IMR-90 (cell line): Measurements from ENCODE around the gene ZNF43. TPM values are rescaled to one million over a fixed set of nuclear protein-coding genes. Genes with fewer than 3 reads are reported as not detected.

Experiments used
- ATAC-seq: fragments of 200-7000 bp; cut with Tn5 transposase; 2 replicates; pipeline ENCODE4 v1.9.1; 2020; ENCODE audit warnings: low read depth, mild to moderate bottlenecking, moderate library complexity
- BruUV-seq: library from RNA; stranded (reverse); fragments of 400-500 nt; replicated peaks from 2 replicates; lab custom pipeline; 2021; lab: Mats Ljungman, UMichigan
- CTCF ChIA-PET: fragments of 300-600 bp; formaldehyde crosslinking; extraction: SDS; loops from one replicate; lab custom pipeline; 2021; ENCODE audit warnings: antibody characterized with exemption; lab: Yijun Ruan, JAX
- POLR2A ChIA-PET: fragments of 300-600 bp; sonication (Branson Sonifier 250); formaldehyde crosslinking; loops from one replicate; lab custom pipeline; 2022; ENCODE audit warnings: antibody characterized with exemption; ENCODE audit not compliant: unreplicated experiment; lab: Charles Lee
- DNase-seq: peaks from one replicate; pipeline ENCODE4 v3.0.0; 2013
- H2AFZ ChIP-seq: replicated peaks from 2 replicates; pipeline ENCODE3; 2013; ENCODE audit warnings: low read length, mild to moderate bottlenecking; ENCODE audit not compliant: poor library complexity
- H2AK5ac ChIP-seq: 2 replicates; pipeline ENCODE4 v1.6.1; 2013; ENCODE audit warnings: low read depth, low read length, inconsistent platforms
- H2AK9ac ChIP-seq: replicated peaks from 2 replicates; pipeline ENCODE3; 2013; ENCODE audit warnings: mild to moderate bottlenecking, low read depth, low read length, moderate library complexity; ENCODE audit not compliant: poor library complexity
- H2BK120ac ChIP-seq: 2 replicates; pipeline ENCODE4 v1.6.1; 2013; ENCODE audit warnings: low read depth, low read length, inconsistent platforms
- H2BK15ac ChIP-seq: 3 replicates; pipeline ENCODE4 v1.6.1; 2013; ENCODE audit warnings: low read depth, low read length, inconsistent platforms
- H2BK20ac ChIP-seq: 2 replicates; pipeline ENCODE4 v1.6.1; 2013; ENCODE audit warnings: low read depth, mild to moderate bottlenecking, inconsistent platforms, low read length, moderate library complexity
- H2BK5ac ChIP-seq: 2 replicates; pipeline ENCODE4 v1.6.1; 2013; ENCODE audit warnings: mild to moderate bottlenecking, low read depth, low read length, inconsistent platforms; ENCODE audit not compliant: poor library complexity, severe bottlenecking
- H3K14ac ChIP-seq: replicated peaks from 2 replicates; pipeline ENCODE4 v1.6.1; 2013; ENCODE audit warnings: low read depth, low read length, inconsistent platforms
- H3K18ac ChIP-seq: 2 replicates; pipeline ENCODE4 v1.6.1; 2013; ENCODE audit warnings: low read depth, low read length, control low read depth
- H3K23ac ChIP-seq: 2 replicates; pipeline ENCODE4 v1.6.1; 2013; ENCODE audit warnings: low read depth, low read length, inconsistent platforms
- H3K27ac ChIP-seq: 2 replicates; pipeline ENCODE4 v1.5.1; 2013; ENCODE audit warnings: mild to moderate bottlenecking, control low read depth, low read length; ENCODE audit not compliant: insufficient read depth
- H3K27me3 ChIP-seq: 2 replicates; pipeline ENCODE4 v1.6.1; 2013; ENCODE audit warnings: low read length; ENCODE audit not compliant: control insufficient read depth, insufficient read depth
- H3K36me3 ChIP-seq: 2 replicates; pipeline ENCODE4 v1.6.1; 2013; ENCODE audit warnings: low read length, mixed read lengths; ENCODE audit not compliant: control insufficient read depth, insufficient read depth
- H3K4ac ChIP-seq: 2 replicates; pipeline ENCODE4 v1.6.1; 2013; ENCODE audit warnings: low read depth, low read length, inconsistent platforms
- H3K4me1 ChIP-seq: 2 replicates; pipeline ENCODE4 v1.6.1; 2013; ENCODE audit warnings: low read length, mixed read lengths; ENCODE audit not compliant: control insufficient read depth, insufficient read depth
- H3K4me2 ChIP-seq: 2 replicates; pipeline ENCODE4 v1.6.1; 2013; ENCODE audit warnings: low read depth, mild to moderate bottlenecking, control low read depth, low read length, moderate library complexity
- H3K4me3 ChIP-seq: 2 replicates; pipeline ENCODE4 v1.5.1; 2013; ENCODE audit warnings: low read depth, mild to moderate bottlenecking, control low read depth, low read length, moderate library complexity; ENCODE audit not compliant: insufficient read depth
- H3K56ac ChIP-seq: 2 replicates; pipeline ENCODE4 v1.6.1; 2013; ENCODE audit warnings: low read length, inconsistent platforms; ENCODE audit not compliant: insufficient read depth; ENCODE audit errors: extremely low read depth
- H3K79me1 ChIP-seq, 2 experiments: 2 replicates each; pipeline ENCODE4 v1.6.1; 2013; ENCODE audit warnings: low read length in 2 of 2, inconsistent platforms in 1 of 2, low read depth in 1 of 2
- H3K9ac ChIP-seq: 2 replicates; pipeline ENCODE4 v1.6.1; 2013; ENCODE audit warnings: low read depth, low read length, control low read depth
- H3K9me1 ChIP-seq: 2 replicates; pipeline ENCODE4 v1.6.1; 2013; ENCODE audit warnings: low read length, inconsistent platforms; ENCODE audit not compliant: insufficient read depth
- H3K9me3 ChIP-seq: 2 replicates; pipeline ENCODE4 v1.6.1; 2013; ENCODE audit warnings: low read length; ENCODE audit not compliant: control insufficient read depth, insufficient read depth
- H4K20me1 ChIP-seq: 2 replicates; pipeline ENCODE4 v1.6.1; 2013; ENCODE audit warnings: low read length, inconsistent platforms; ENCODE audit not compliant: insufficient read depth
- H4K5ac ChIP-seq: 2 replicates; pipeline ENCODE4 v1.6.1; 2013; ENCODE audit warnings: mild to moderate bottlenecking, low read depth, low read length, control low read depth
- H4K8ac ChIP-seq, 2 experiments: 2 replicates each; pipeline ENCODE4 v1.6.1; 2013; ENCODE audit warnings: low read depth in 2 of 2, low read length in 2 of 2, control low read depth in 1 of 2, inconsistent platforms in 1 of 2
- H4K91ac ChIP-seq: 2 replicates; pipeline ENCODE4 v1.6.1; 2013; ENCODE audit warnings: low read depth, low read length, inconsistent platforms; ENCODE audit not compliant: insufficient read depth
- BHLHE40 ChIP-seq: fragments of 150-350 bp; IDR thresholded peaks from 2 replicates; pipeline ENCODE4 v1.6.1; 2016; ENCODE audit warnings: mild to moderate bottlenecking, low read depth, low read length
- CEBPB ChIP-seq: IDR thresholded peaks from 2 replicates; pipeline ENCODE4 v1.6.1; 2012; ENCODE audit warnings: low read depth, low read length, improper control_type of control experiment
- CHD1 ChIP-seq: IDR thresholded peaks from 2 replicates; pipeline ENCODE4 v1.6.1; 2012; ENCODE audit warnings: low read depth, low read length, improper control_type of control experiment
- MAZ ChIP-seq: IDR thresholded peaks from 2 replicates; pipeline ENCODE4 v1.6.1; 2012; ENCODE audit warnings: low read depth, mild to moderate bottlenecking, low read length, improper control_type of control experiment, moderate library complexity, borderline replicate concordance
- MXI1 ChIP-seq: IDR thresholded peaks from 2 replicates; pipeline ENCODE4 v1.6.1; 2012; ENCODE audit warnings: low read depth, mild to moderate bottlenecking, low read length, moderate library complexity, borderline replicate concordance
- NFE2L2 ChIP-seq: fragments of 150-350 bp; IDR thresholded peaks from 2 replicates; pipeline ENCODE4 v1.6.1; 2016; ENCODE audit warnings: low read depth, mild to moderate bottlenecking, low read length
- RCOR1 ChIP-seq: IDR thresholded peaks from 2 replicates; pipeline ENCODE4 v1.6.1; 2012; ENCODE audit warnings: mild to moderate bottlenecking, low read length, improper control_type of control experiment; ENCODE audit not compliant: insufficient replicate concordance
- RFX5 ChIP-seq: IDR thresholded peaks from 2 replicates; pipeline ENCODE4 v1.8.0; 2012; ENCODE audit warnings: low read depth, mild to moderate bottlenecking, low read length, moderate library complexity
- SMC3 ChIP-seq: fragments of 150-350 bp; IDR thresholded peaks from 2 replicates; pipeline ENCODE4 v1.6.1; 2016; ENCODE audit warnings: low read depth, mild to moderate bottlenecking, antibody characterized with exemption, low read length, moderate library complexity
- WGBS, 2 experiments: methylation state at CpG; one replicate each; pipeline versions ENCODE4 v1.1.5 to v1.1.7; 2013; ENCODE audit warnings: missing lambda C conversion rate in 2 of 2; ENCODE audit not compliant: insufficient read length in 1 of 2; ENCODE audit errors: extremely low coverage in 2 of 2; 5-methylcytosine and 5-hydroxymethylcytosine counted together
- dilution Hi-C: fragments of 300-500 bp; cut with HindIII; formaldehyde crosslinking; loops from one replicate; pipeline ENCODE4 v1.14.3; 2018; ENCODE audit warnings: low sequenced_read_pairs; ENCODE audit not compliant: unreplicated experiment
- in situ Hi-C: fragments of 300-500 bp; cut with MboI; formaldehyde crosslinking; loops from 3 replicates; pipeline ENCODE4 v1.14.3; 2019; ENCODE audit warnings: low sequenced_read_pairs, inconsistent platforms, mixed read lengths
- intact Hi-C: fragments of 100-400 bp; cut with micrococcal nuclease; formaldehyde crosslinking; loops from 2 replicates; pipeline ENCODE4 v1.10.0; 2022
- polyA plus RNA-seq, 3 experiments: library from polyadenylated mRNA; depleted of rRNA; stranded (reverse); fragments of >200 nt; gene quantifications; 2 replicates each; pipeline ENCODE4 v1.2.3, GENCODE V29; 2012; ENCODE audit warnings: low replicate concordance in 1 of 3
- total RNA-seq: library from RNA; depleted of rRNA; stranded (reverse); fragments of >200 nt; gene quantifications from 2 replicates; pipeline ENCODE4 v1.2.3, GENCODE V29; 2012
- TF ChIP-seq, protein P1 (sequence below): fragments of 150-350 bp; IDR thresholded peaks from 2 replicates; pipeline ENCODE4 v1.6.1; 2017; ENCODE audit warnings: mild to moderate bottlenecking, antibody characterized with exemption, low read length, low read depth
- TF ChIP-seq, protein P2 (sequence below): fragments of 150-350 bp; IDR thresholded peaks from 2 replicates; pipeline ENCODE4 v1.6.1; 2016; ENCODE audit warnings: low read depth, mild to moderate bottlenecking, low read length, moderate library complexity, borderline replicate concordance
- TF ChIP-seq, protein P3 (sequence below): conservative IDR thresholded peaks from 2 replicates; pipeline ENCODE4 v1.5.1; 2012; ENCODE audit warnings: mild to moderate bottlenecking, low read depth, low read length, improper control_type of control experiment

Gene ZNF43
- total and polyA plus RNA-seq, 2 of the 4 experiments (the other 2 are of a cell fraction), result 2.9 to 8.8 TPM

DNA sequence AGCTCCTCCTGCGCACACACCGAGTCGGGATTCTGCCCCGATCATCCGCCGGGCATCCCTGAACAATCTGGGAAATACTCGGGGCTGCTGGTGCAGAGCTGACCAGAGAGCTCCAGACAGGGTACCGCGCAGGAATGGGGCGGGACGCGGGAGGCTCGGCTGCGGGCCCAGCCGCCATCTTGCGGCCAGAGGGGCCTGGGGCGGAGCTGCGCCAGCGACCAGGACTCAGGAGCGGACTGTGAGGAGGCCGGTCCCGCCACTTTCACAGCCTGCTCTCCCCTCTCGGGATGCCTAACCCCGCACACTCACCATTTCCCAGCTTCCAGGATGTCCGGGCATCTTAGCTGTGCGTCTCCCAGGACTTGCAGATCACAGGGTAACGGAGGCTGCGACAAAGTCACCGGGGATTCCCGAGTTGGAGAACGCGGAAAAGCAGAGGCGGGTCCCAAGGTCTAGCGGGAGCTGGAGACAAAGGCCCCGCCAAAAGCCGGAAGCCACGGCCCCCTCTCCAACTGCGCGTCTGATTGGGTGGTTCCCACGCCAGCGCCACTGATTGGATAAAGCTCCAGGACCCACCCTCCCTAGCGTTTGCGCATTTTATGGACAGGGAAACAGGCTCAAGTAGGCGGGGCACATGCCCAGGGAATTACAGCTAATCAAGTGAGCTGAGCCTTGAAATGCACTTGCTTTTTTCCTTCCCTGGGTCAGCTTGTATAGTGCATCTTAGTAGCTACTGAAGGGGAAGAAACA, 15.8 kb upstream of the ZNF43 start:
- Histone ChIP-seq H3K9me3 (no peaks in the 10 kb centered on the region; the same call in 1 of the 2 replicates), H2AFZ (peak overlapping the region; percentile 97), H4K20me1 (no peaks in the 10 kb centered on the region), H3K4me3 (peak overlapping the region; percentile 96), H3K79me1 (peaks cover 13 to 22% of the 10 kb centered on the region in 2 experiments), H3K23ac (0 out of 2 replicates have a peak overlapping the region, but pooled peaks have one; percentile 24), H2AK9ac (peak overlapping the region; percentile 92), H2BK15ac (no peak overlapping the region), H3K36me3 (peaks cover 12% of the 10 kb centered on the region), H3K4ac (peak overlapping the region; percentile 83), H4K8ac (peak overlapping the region; percentile 85 to 87), H3K9me1 (peaks cover 3% of the 10 kb centered on the region; the same call in 1 of the 2 replicates), H3K14ac (peak overlapping the region; percentile 63; the same call in 1 of the 2 replicates), H3K27ac (peak overlapping the region; percentile 93), H2BK20ac (no peak overlapping the region), H2BK5ac (peak overlapping the region; percentile 61), H3K27me3 (no peaks in the 10 kb centered on the region), H3K9ac (peak overlapping the region; percentile 90), H3K4me2 (peak overlapping the region; percentile 70), H4K91ac (peak overlapping the region; percentile 70; the same call in 1 of the 2 replicates), H4K5ac (peak overlapping the region; percentile 35), H3K56ac (peak overlapping the region; percentile 84; the same call in 1 of the 2 replicates), H3K4me1 (no peaks in the 10 kb centered on the region; the same call in 1 of the 2 replicates), H2AK5ac (0 out of 2 replicates have a peak overlapping the region, but pooled peaks have one; percentile 17), H3K18ac (peak overlapping the region; percentile 28; the same call in 1 of the 2 replicates), H2BK120ac (no peak overlapping the region)
- intact Hi-C loops (no loop called here), in situ Hi-C loops (no loop called here), dilution Hi-C loops (no loop called here)
- ChIA-PET CTCF (no interaction called here), POLR2A (interaction anchor here (0.5 kb wide), 1 partner anchor 115 kb away, joined by 3 read pairs; no protein-coding TSS in a partner anchor)
- ATAC-seq (peak; percentile 99), DNase-seq (peak; percentile 94)
- WGBS, 2 experiments, result 0% methylated on average over 13 of the region's 44 CpGs; no CpG with 5 or more reads in 1 of the 2 experiments
- BruUV-seq, result no TSS peak
- TF ChIP-seq NFE2L2 (no peak), MAZ (peak; percentile 64; the same call in 1 of the 2 replicates), SMC3 (no peak), CEBPB (no peak), MXI1 (peak; percentile 77; the same call in 1 of the 2 replicates), RFX5 (no peak), RCOR1 (no peak), CHD1 (0 out of 2 replicates have a peak, but pooled peaks have one; percentile 55), BHLHE40 (no peak)
- TF ChIP-seq, protein P1, sequence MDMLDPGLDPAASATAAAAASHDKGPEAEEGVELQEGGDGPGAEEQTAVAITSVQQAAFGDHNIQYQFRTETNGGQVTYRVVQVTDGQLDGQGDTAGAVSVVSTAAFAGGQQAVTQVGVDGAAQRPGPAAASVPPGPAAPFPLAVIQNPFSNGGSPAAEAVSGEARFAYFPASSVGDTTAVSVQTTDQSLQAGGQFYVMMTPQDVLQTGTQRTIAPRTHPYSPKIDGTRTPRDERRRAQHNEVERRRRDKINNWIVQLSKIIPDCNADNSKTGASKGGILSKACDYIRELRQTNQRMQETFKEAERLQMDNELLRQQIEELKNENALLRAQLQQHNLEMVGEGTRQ, result peak; percentile 65
- TF ChIP-seq, protein P2, sequence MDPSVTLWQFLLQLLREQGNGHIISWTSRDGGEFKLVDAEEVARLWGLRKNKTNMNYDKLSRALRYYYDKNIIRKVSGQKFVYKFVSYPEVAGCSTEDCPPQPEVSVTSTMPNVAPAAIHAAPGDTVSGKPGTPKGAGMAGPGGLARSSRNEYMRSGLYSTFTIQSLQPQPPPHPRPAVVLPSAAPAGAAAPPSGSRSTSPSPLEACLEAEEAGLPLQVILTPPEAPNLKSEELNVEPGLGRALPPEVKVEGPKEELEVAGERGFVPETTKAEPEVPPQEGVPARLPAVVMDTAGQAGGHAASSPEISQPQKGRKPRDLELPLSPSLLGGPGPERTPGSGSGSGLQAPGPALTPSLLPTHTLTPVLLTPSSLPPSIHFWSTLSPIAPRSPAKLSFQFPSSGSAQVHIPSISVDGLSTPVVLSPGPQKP, result no peak
- TF ChIP-seq, protein P3, sequence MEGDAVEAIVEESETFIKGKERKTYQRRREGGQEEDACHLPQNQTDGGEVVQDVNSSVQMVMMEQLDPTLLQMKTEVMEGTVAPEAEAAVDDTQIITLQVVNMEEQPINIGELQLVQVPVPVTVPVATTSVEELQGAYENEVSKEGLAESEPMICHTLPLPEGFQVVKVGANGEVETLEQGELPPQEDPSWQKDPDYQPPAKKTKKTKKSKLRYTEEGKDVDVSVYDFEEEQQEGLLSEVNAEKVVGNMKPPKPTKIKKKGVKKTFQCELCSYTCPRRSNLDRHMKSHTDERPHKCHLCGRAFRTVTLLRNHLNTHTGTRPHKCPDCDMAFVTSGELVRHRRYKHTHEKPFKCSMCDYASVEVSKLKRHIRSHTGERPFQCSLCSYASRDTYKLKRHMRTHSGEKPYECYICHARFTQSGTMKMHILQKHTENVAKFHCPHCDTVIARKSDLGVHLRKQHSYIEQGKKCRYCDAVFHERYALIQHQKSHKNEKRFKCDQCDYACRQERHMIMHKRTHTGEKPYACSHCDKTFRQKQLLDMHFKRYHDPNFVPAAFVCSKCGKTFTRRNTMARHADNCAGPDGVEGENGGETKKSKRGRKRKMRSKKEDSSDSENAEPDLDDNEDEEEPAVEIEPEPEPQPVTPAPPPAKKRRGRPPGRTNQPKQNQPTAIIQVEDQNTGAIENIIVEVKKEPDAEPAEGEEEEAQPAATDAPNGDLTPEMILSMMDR, result no peak
